WI38 (cell line): ENCODE data around the gene PCDHGC5.

Experiments
- H3K4me3 ChIP-seq: 2 replicates; pipeline ENCODE4 v1.5.1; 2011; ENCODE audit warnings: low read depth, mild to moderate bottlenecking, control low read depth, low read length
- TF ChIP-seq, protein P1 (sequence below): IDR thresholded peaks from 2 replicates; pipeline ENCODE4 v1.5.1; 2012; ENCODE audit warnings: low read depth, mild to moderate bottlenecking, control low read depth, low read length

PCDHGC5 gene

GRCh38 chr5:141476132-141476911 lies 12.6 kb upstream of the PCDHGC5 start:
- peak overlapping the region; percentile 73 for H3K4me3 ChIP-seq

DNA sequence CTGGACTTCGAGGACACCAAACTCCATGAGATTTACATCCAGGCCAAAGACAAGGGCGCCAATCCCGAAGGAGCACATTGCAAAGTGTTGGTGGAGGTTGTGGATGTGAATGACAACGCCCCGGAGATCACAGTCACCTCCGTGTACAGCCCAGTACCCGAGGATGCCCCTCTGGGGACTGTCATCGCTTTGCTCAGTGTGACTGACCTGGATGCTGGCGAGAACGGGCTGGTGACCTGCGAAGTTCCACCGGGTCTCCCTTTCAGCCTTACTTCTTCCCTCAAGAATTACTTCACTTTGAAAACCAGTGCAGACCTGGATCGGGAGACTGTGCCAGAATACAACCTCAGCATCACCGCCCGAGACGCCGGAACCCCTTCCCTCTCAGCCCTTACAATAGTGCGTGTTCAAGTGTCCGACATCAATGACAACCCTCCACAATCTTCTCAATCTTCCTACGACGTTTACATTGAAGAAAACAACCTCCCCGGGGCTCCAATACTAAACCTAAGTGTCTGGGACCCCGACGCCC lies 11.8 kb upstream of the PCDHGC5 start:
- TF ChIP-seq, protein P1, sequence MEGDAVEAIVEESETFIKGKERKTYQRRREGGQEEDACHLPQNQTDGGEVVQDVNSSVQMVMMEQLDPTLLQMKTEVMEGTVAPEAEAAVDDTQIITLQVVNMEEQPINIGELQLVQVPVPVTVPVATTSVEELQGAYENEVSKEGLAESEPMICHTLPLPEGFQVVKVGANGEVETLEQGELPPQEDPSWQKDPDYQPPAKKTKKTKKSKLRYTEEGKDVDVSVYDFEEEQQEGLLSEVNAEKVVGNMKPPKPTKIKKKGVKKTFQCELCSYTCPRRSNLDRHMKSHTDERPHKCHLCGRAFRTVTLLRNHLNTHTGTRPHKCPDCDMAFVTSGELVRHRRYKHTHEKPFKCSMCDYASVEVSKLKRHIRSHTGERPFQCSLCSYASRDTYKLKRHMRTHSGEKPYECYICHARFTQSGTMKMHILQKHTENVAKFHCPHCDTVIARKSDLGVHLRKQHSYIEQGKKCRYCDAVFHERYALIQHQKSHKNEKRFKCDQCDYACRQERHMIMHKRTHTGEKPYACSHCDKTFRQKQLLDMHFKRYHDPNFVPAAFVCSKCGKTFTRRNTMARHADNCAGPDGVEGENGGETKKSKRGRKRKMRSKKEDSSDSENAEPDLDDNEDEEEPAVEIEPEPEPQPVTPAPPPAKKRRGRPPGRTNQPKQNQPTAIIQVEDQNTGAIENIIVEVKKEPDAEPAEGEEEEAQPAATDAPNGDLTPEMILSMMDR: no peak
- peak overlapping the region; percentile 73 for H3K4me3 ChIP-seq

More at GRCh38 chr5:141476132-141476911, 12.6 kb upstream of the PCDHGC5 start:
- TF ChIP-seq, protein P1: no peak

DNA sequence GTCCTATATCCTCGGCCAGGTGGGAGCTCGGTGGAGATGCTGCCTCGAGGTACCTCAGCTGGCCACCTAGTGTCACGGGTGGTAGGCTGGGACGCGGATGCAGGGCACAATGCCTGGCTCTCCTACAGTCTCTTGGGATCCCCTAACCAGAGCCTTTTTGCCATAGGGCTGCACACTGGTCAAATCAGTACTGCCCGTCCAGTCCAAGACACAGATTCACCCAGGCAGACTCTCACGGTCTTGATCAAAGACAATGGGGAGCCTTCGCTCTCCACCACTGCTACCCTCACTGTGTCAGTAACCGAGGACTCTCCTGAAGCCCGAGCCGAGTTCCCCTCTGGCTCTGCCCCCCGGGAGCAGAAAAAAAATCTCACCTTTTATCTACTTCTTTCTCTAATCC lies 11.1 kb upstream of the PCDHGC5 start:
- peak overlapping the region; percentile 73 for H3K4me3 ChIP-seq
- TF ChIP-seq, protein P1: no peak

GRCh38 chr5:141478321-141478945 lies 10.4 kb upstream of the PCDHGC5 start:
- TF ChIP-seq, protein P1: peak; percentile 18; the same call in 1 of the 2 replicates
- H3K4me3 ChIP-seq: peak overlapping the region; percentile 73

DNA sequence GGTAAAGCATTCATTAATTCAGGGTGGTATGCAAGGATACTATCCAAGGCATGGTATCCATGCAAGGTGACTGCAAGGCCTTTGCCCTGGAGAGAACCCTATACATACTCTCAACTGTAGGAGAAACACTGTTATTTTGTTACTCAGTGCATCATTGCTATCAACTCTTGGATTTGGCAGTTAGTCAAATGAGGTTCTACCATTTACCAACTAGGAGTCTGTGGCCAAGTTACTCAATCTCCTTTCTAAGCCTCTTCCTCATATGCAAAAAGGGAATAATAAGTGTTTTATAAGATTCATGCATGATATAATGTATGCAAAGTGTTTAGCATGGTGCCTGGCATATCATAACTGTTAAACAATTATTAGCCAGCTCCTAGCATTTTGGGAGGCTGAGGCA lies 9.1 kb upstream of the PCDHGC5 start:
- TF ChIP-seq, protein P1: no peak
- H3K4me3 ChIP-seq: no peak overlapping the region

- no peak overlapping the region for H3K4me3 ChIP-seq
- TF ChIP-seq, protein P1: no peak
Observed at GRCh38 chr5:141483902-141484301, 5.0 kb upstream of the PCDHGC5 start.

DNA sequence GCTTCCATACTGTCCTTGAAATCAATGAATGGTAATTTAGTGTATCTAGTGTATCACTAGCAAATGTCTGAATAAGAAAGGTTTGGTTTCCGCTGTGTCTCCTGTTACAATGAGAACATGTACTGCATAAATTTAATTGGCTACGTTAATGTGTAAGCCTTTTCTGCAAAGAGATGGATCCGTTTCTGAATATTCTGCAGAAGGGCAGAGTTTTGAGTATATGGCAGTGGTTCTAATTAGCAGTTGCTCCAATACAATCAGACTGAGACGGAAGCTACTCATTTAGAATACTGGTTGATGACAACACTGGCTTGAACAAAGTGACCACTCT lies 4.6 kb upstream of the PCDHGC5 start:
- no peak overlapping the region for H3K4me3 ChIP-seq
- TF ChIP-seq, protein P1: no peak
